HG03060 (cell line): ENCODE results near the gene SLC34A2.
"Not testable (repeated sequence)": the region's sequence is repeated elsewhere in the genome, so short reads cannot be mapped to it uniquely, and the experiment has no call there.

Experiments
- ATAC-seq: cut with Tn5 transposase; IDR thresholded peaks from one replicate; pipeline ENCODE4 v1.9.1; 2021; ENCODE audit warnings: low read depth, moderate number of reproducible peaks; ENCODE audit not compliant: unreplicated experiment

SLC34A2 gene

GRCh38 chr4:25658357-25658771 lies 2.7 kb downstream of the SLC34A2 start:
- no peak for ATAC-seq

- ATAC-seq = no peak
Measured at GRCh38 chr4:25658777-25659176, 3.1 kb downstream of the SLC34A2 start.

DNA sequence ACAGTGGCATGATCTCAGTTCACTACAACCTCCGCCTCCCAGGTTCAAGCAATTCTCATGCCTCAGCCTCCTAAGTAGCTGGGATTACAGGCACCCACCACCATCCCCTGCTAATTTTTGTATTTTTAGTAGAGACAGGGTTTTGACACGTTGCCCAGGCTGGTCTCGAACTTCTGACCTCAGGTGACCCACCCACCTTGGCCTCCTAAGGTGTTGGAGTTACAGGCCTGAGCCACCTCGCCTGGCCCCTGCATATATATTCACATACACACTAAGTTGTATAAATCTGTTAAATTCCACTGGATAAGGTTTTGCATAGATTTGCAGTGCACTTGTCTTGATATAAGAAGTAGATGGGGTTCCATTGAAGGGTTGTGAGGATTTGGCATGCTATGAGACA lies 5.8 kb downstream of the SLC34A2 start:
- ATAC-seq = not testable (repeated sequence)

DNA sequence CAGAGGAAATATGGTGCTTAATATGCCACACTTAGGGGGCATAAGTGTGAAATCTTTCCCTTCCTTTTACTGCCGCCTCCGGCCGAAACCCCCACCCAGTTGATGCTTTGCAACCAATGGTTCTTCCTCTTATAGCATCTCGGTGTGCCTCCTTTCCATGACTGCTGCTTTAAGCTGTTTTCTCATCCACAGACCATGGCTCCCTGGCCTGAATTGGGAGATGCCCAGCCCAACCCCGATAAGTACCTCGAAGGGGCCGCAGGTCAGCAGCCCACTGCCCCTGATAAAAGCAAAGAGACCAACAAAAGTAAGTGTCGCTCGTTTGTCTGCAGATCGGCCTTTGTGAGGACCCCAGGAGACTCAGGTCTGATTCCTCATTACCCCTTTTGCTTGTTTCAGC lies 6.7 kb downstream of the SLC34A2 start:
- no peak for ATAC-seq

GRCh38 chr4:25663781-25664180 lies 8.1 kb downstream of the SLC34A2 start:
- ATAC-seq = no peak

GRCh38 chr4:25666031-25666630 lies 10.5 kb downstream of the SLC34A2 start:
- ATAC-seq = no peak

DNA sequence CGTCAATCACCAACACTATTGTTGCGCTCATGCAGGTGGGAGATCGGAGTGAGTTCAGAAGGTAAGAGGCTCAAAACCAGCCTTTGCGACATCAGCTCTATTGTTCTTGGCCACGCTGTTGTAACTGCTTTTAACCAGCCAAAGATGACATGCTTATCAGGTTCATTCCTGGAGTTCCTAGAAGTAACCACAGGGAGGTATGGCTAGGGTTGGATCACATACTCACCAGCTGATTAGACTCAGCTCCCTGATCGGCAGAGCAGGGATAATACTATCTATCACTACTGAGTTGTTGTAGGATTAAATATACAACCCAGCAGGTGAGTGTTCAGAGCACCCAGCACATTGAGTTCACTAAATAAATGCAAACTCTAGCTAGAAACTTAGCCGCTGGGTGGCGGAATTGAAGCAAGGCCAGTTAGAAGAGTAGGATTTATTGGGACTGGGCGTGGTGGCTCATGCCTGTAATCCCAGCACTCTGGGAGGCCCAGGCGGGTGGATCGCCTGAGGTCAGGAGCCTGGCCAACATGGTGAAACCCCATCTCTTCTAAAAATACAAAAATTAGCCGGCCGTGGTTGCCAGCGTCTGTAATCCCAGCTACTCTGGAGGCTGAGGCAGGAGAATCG lies 12.4 kb downstream of the SLC34A2 start:
- no peak for ATAC-seq

GRCh38 chr4:25670991-25671390 lies 15.3 kb downstream of the SLC34A2 start:
- ATAC-seq = no peak

DNA sequence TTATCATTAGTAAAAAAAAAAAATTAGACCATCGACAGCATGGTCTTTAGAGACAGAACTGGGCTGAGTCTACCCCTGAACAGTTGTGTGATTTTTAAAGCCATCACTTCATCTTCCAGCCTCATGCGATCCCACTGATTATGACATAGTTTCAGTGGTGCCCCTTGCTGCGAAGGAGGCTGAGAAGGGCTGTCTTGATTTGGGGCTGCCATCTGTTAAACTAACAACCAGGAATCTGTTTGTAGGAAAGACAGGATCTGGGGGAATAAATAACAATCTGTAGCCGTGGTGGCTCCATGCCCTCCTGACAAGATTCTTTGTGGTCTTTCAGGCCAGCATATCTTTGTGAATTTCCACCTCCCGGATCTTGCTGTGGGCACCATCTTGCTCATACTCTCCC lies 17.1 kb downstream of the SLC34A2 start:
- no peak for ATAC-seq

- ATAC-seq = no peak
Measured at GRCh38 chr4:25674386-25674785, 18.7 kb downstream of the SLC34A2 start.

DNA sequence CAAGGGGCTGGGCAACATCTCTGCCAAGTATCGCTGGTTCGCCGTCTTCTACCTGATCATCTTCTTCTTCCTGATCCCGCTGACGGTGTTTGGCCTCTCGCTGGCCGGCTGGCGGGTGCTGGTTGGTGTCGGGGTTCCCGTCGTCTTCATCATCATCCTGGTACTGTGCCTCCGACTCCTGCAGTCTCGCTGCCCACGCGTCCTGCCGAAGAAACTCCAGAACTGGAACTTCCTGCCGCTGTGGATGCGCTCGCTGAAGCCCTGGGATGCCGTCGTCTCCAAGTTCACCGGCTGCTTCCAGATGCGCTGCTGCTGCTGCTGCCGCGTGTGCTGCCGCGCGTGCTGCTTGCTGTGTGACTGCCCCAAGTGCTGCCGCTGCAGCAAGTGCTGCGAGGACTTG lies 20.6 kb downstream of the SLC34A2 start:
- ATAC-seq = no peak

DNA sequence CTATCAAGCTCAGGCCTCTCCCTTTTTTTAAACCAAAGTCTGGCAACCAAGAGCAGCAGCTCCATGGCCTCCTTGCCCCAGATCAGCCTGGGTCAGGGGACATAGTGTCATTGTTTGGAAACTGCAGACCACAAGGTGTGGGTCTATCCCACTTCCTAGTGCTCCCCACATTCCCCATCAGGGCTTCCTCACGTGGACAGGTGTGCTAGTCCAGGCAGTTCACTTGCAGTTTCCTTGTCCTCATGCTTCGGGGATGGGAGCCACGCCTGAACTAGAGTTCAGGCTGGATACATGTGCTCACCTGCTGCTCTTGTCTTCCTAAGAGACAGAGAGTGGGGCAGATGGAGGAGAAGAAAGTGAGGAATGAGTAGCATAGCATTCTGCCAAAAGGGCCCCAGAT lies 21.5 kb downstream of the SLC34A2 start:
- no peak for ATAC-seq

- ATAC-seq = no peak
Measured at GRCh38 chr4:25677943-25678342, 22.3 kb downstream of the SLC34A2 start.

- ATAC-seq = no peak
Measured at GRCh38 chr4:25687773-25688172, 32.1 kb downstream of the SLC34A2 start.

- ATAC-seq = no peak
Measured at GRCh38 chr4:25694466-25694865, 38.8 kb downstream of the SLC34A2 start.

GRCh38 chr4:25696409-25696808 lies 40.8 kb downstream of the SLC34A2 start:
- no peak for ATAC-seq

- ATAC-seq = no peak
Measured at GRCh38 chr4:25697516-25697915, 41.9 kb downstream of the SLC34A2 start.

- ATAC-seq = no peak
Measured at GRCh38 chr4:25700661-25701060, 45.0 kb downstream of the SLC34A2 start.

DNA sequence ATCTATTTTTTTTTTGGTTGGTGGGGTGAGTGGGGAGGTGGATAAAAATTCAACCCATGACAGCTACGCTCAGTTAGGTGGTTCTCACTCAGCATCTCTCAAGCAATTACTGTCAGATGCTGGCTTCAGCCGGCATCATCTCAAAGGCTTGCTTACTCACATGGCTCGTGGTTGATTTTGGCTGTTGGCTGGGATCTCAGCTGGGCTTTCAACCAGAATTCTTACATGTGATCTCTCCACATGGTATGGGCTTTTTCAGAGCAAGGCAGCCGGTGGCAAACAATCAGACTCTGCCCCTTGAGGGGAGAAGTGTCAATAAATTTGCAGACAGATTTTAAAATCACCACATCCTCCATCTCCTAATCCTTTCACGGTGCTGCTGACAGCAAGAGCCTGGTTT lies 47.2 kb downstream of the SLC34A2 start:
- no peak for ATAC-seq

- ATAC-seq = no peak
Measured at GRCh38 chr4:25703731-25704388, 48.2 kb downstream of the SLC34A2 start.

DNA sequence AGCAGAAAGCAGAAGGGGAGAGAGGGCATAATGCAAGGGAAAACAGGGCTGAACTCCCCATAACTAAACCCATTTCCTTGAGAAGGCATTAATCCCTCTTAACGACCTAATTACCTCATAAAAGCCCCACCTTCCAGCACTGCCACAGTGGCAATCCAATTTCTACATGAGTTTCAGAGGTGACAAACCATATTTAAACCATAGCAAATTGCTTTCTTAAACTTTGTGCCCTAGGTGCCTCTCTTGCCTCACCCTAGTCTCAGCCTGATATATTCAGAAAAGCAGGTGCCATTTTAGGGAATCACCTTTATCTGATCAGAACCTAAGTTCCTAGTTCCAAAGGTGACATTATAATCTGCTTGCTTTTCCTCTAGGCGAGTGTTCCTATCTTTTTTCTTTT lies 48.9 kb downstream of the SLC34A2 start:
- no peak for ATAC-seq

DNA sequence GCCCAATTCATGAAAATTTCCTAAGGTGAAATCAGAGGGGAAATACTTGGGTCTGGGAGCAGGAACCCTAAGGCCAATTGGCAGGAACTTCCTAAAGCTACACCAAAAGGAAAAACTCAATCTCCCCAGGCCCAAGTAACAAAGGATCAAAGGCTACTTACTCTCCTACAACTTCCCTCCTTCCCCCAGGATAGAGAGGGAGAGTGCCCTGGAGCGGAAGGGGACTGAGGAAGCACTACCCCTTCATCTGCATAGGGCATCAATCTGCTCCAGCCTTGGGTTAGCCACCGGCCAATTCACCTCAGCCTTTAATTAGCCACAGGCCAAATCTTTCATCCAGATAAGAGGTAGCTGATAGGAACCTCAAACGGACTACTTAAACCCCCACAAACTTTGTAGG lies 55.0 kb downstream of the SLC34A2 start:
- no peak for ATAC-seq
